H1 (cell line): ENCODE measurements around the gene STAT4.

ENCODE experiments used
- ATF3 ChIP-seq: IDR thresholded peaks from 2 replicates; pipeline ENCODE4 v1.6.1; 2011; ENCODE audit warnings: low read depth, mild to moderate bottlenecking, low read length; ENCODE audit not compliant: insufficient read depth
- BRCA1 ChIP-seq: IDR thresholded peaks from 2 replicates; pipeline ENCODE4 v1.6.1; 2012; ENCODE audit warnings: low read depth, low read length, improper control_type of control experiment
- CTCF ChIP-seq, 3 experiments: IDR thresholded peaks; 1 replicate in 2 of 3; 2 replicates in 1 of 3; pipeline versions ENCODE4 v1.5.1 to v1.6.1; 2011; ENCODE audit warnings: low read length in 3 of 3, mild to moderate bottlenecking in 3 of 3, inconsistent platforms in 2 of 3, low read depth in 1 of 3, moderate library complexity in 1 of 3; ENCODE audit not compliant: insufficient read depth in 1 of 3; ENCODE audit errors: control extremely low read depth in 1 of 3
- EP300 ChIP-seq, 2 experiments: IDR thresholded peaks; 1 replicate in 1 of 2; 2 replicates in 1 of 2; pipeline ENCODE4 v1.6.1; 2011 to 2012; ENCODE audit warnings: low read depth in 2 of 2, low read length in 2 of 2, mild to moderate bottlenecking in 2 of 2, borderline replicate concordance in 1 of 2, inconsistent platforms in 1 of 2, moderate library complexity in 1 of 2
- EZH2 ChIP-seq: fragments of 200-600 bp; sonication (generic); IDR thresholded peaks from 2 replicates; pipeline ENCODE4 v1.7.1; 2012; ENCODE audit warnings: low read depth, mild to moderate bottlenecking, moderate library complexity, low read length, inconsistent platforms; ENCODE audit not compliant: severe bottlenecking
- HDAC6 ChIP-seq: IDR thresholded peaks from one replicate; pipeline ENCODE4 v1.7.1; 2012; ENCODE audit warnings: low read depth, mild to moderate bottlenecking, inconsistent platforms, low read length, moderate library complexity
- NRF1 ChIP-seq: IDR thresholded peaks from 2 replicates; pipeline ENCODE4 v1.6.1; 2011; ENCODE audit warnings: mild to moderate bottlenecking, low read depth, low read length, improper control_type of control experiment
- POLR2A ChIP-seq, 2 experiments: IDR thresholded peaks; 1 replicate in 1 of 2; 2 replicates in 1 of 2; pipeline ENCODE4 v1.6.1; 2011; ENCODE audit warnings: low read depth in 2 of 2, low read length in 2 of 2, mild to moderate bottlenecking in 2 of 2; ENCODE audit errors: control extremely low read depth in 1 of 2
- SP2 ChIP-seq: IDR thresholded peaks from 2 replicates; pipeline ENCODE4 v1.6.1; 2012; ENCODE audit warnings: mild to moderate bottlenecking, low read length, inconsistent platforms
- YY1 ChIP-seq: IDR thresholded peaks from 2 replicates; pipeline ENCODE4 v1.6.1; 2011; ENCODE audit warnings: low read depth, mild to moderate bottlenecking, low read length
- TF ChIP-seq, protein P1 (sequence below): IDR thresholded peaks from 2 replicates; pipeline ENCODE4 v1.6.1; 2012; ENCODE audit warnings: inconsistent platforms
- TF ChIP-seq, protein P2 (sequence below): IDR thresholded peaks from 2 replicates; pipeline ENCODE4 v1.6.1; 2011; ENCODE audit warnings: low read length, improper control_type of control experiment

- TF ChIP-seq, protein P1, sequence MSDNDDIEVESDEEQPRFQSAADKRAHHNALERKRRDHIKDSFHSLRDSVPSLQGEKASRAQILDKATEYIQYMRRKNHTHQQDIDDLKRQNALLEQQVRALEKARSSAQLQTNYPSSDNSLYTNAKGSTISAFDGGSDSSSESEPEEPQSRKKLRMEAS, result no peak
- TF ChIP-seq CTCF (IDR thresholded peaks at IDR 0.05; ENCODE audit: control extremely low read depth in 1 of 3, insufficient read depth in 1 of 3, low read depth in 1 of 3, low read length in 3 of 3) (no peak), POLR2A (IDR thresholded peaks at IDR 0.05; ENCODE audit: control extremely low read depth in 1 of 2, low read depth in 2 of 2, low read length in 2 of 2) (no peak), YY1 (no peak), EP300 (IDR thresholded peaks at IDR 0.05; ENCODE audit: borderline replicate concordance in 1 of 2, low read depth in 2 of 2, low read length in 2 of 2) (no peak), SP2 (no peak), ATF3 (no peak), BRCA1 (no peak), HDAC6 (no peak), EZH2 (no peak), NRF1 (no peak)
- TF ChIP-seq, protein P2, sequence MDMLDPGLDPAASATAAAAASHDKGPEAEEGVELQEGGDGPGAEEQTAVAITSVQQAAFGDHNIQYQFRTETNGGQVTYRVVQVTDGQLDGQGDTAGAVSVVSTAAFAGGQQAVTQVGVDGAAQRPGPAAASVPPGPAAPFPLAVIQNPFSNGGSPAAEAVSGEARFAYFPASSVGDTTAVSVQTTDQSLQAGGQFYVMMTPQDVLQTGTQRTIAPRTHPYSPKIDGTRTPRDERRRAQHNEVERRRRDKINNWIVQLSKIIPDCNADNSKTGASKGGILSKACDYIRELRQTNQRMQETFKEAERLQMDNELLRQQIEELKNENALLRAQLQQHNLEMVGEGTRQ, result no peak
Observed at GRCh38 chr2:191006997-191007783, 143.6 kb downstream of the STAT4 start.
